HEK293 (cell line): ENCODE results near the gene DNAJC21.

Experiments used
- CTCF ChIA-PET: fragments of 350-600 bp; formaldehyde crosslinking; extraction: SDS; loops from one replicate; lab custom pipeline; 2021; ENCODE audit warnings: antibody characterized with exemption; lab: Yijun Ruan, JAX
- POLR2A ChIA-PET: fragments of 300-600 bp; formaldehyde crosslinking; extraction: SDS; loops from one replicate; lab custom pipeline; 2020; ENCODE audit warnings: antibody characterized with exemption, inconsistent platforms; lab: Yijun Ruan, JAX
- H3K27ac ChIP-seq: fragments of 200-500 bp; sonication (Bioruptor generic); 2 replicates; pipeline ENCODE4 v1.5.1; 2014; ENCODE audit warnings: low read depth, low read length, control low read depth, inconsistent platforms; ENCODE audit errors: extremely low read depth
- H3K36me3 ChIP-seq, 2 experiments: fragments of 200-500 bp in 1 of 2; sonication (Bioruptor generic) in 1 of 2; 1 replicate in 1 of 2; 2 replicates in 1 of 2; pipeline ENCODE4 v1.5.1; 2014 to 2017; ENCODE audit warnings: inconsistent platforms in 2 of 2, low read length in 2 of 2; ENCODE audit not compliant: control insufficient read depth in 2 of 2, insufficient read depth in 1 of 2
- H3K4me1 ChIP-seq: fragments of 200-500 bp; sonication (Bioruptor generic); 2 replicates; pipeline ENCODE4 v1.5.1; 2014; ENCODE audit warnings: mild to moderate bottlenecking, low read length, inconsistent platforms; ENCODE audit not compliant: control insufficient read depth, insufficient read depth
- H3K4me3 ChIP-seq: 2 replicates; pipeline ENCODE4 v1.5.1; 2011; ENCODE audit warnings: low read depth, mild to moderate bottlenecking, control low read depth, low read length, moderate library complexity
- H3K9me3 ChIP-seq: fragments of 200-500 bp; sonication (Bioruptor generic); 2 replicates; pipeline ENCODE4 v1.5.1; 2014; ENCODE audit warnings: low read depth, low read length, inconsistent platforms; ENCODE audit not compliant: control insufficient read depth, insufficient read depth
- MEIS1 ChIP-seq: sonication (generic); formaldehyde crosslinking; IDR thresholded peaks from 2 replicates; pipeline ENCODE4 v1.8.1; 2022; ENCODE audit warnings: missing genetic modification reagents, mild to moderate bottlenecking, borderline replicate concordance
- MYNN ChIP-seq: fragments of 450-650 bp; formaldehyde crosslinking; IDR thresholded peaks from 2 replicates; pipeline ENCODE4 v1.5.1; 2016; ENCODE audit warnings: missing biosample characterization, missing genetic modification characterization, borderline replicate concordance
- ZFHX2 ChIP-seq: fragments of 450-650 bp; formaldehyde crosslinking; conservative IDR thresholded peaks from 2 replicates; pipeline ENCODE4 v1.5.1; 2016; ENCODE audit warnings: missing biosample characterization, missing genetic modification characterization
- ZNF140 ChIP-seq: fragments of 450-650 bp; formaldehyde crosslinking; IDR thresholded peaks from 2 replicates; pipeline ENCODE4 v1.5.1; 2016; ENCODE audit warnings: missing biosample characterization, missing genetic modification characterization
- ZNF274 ChIP-seq, 2 experiments: fragments of 200-500 bp in 1 of 2; fragments of 450-650 bp in 1 of 2; sonication (Bioruptor generic) in 1 of 2; formaldehyde crosslinking in 1 of 2; IDR thresholded peaks; 2 replicates each; pipeline versions ENCODE4 v1.5.1 to v1.6.1; 2014 to 2016; ENCODE audit warnings: borderline replicate concordance in 1 of 2, inconsistent platforms in 1 of 2, low read length in 1 of 2, missing biosample characterization in 1 of 2, missing genetic modification characterization in 1 of 2
- ZNF350 ChIP-seq: fragments of 450-650 bp; formaldehyde crosslinking; IDR thresholded peaks from 2 replicates; pipeline ENCODE4 v1.5.0; 2017; ENCODE audit warnings: missing biosample characterization, mild to moderate bottlenecking, missing genetic modification characterization
- ZNF391 ChIP-seq: fragments of 450-650 bp; formaldehyde crosslinking; IDR thresholded peaks from 2 replicates; pipeline ENCODE4 v1.5.1; 2016; ENCODE audit warnings: low read depth, missing biosample characterization, missing genetic modification characterization, borderline replicate concordance
- ZNF707 ChIP-seq: fragments of 450-650 bp; formaldehyde crosslinking; IDR thresholded peaks from 2 replicates; pipeline ENCODE4 v1.5.1; 2016; ENCODE audit warnings: missing biosample characterization, missing genetic modification characterization
- ZSCAN30 ChIP-seq: fragments of 450-650 bp; IDR thresholded peaks from 2 replicates; pipeline ENCODE4 v1.5.1; 2018; ENCODE audit warnings: missing biosample characterization, mild to moderate bottlenecking, missing genetic modification characterization, moderate library complexity
- TF ChIP-seq, protein P1 (sequence below): fragments of 450-650 bp; formaldehyde crosslinking; IDR thresholded peaks from 2 replicates; pipeline ENCODE4 v1.5.1; 2017; ENCODE audit warnings: missing biosample characterization, missing genetic modification characterization
- TF ChIP-seq, protein P2 (sequence below): fragments of 450-650 bp; formaldehyde crosslinking; IDR thresholded peaks from 2 replicates; pipeline ENCODE4 v1.5.1; 2017; ENCODE audit warnings: missing biosample characterization, missing genetic modification characterization
- TF ChIP-seq, protein P3 (sequence below): fragments of 450-650 bp; formaldehyde crosslinking; IDR thresholded peaks from 2 replicates; pipeline ENCODE4 v1.5.1; 2016; ENCODE audit warnings: missing biosample characterization, missing genetic modification characterization
- TF ChIP-seq, protein P4 (sequence below): fragments of 450-650 bp; formaldehyde crosslinking; IDR thresholded peaks from 2 replicates; pipeline ENCODE4 v1.5.1; 2016; ENCODE audit warnings: missing biosample characterization, missing genetic modification characterization

The DNAJC21 gene

DNA sequence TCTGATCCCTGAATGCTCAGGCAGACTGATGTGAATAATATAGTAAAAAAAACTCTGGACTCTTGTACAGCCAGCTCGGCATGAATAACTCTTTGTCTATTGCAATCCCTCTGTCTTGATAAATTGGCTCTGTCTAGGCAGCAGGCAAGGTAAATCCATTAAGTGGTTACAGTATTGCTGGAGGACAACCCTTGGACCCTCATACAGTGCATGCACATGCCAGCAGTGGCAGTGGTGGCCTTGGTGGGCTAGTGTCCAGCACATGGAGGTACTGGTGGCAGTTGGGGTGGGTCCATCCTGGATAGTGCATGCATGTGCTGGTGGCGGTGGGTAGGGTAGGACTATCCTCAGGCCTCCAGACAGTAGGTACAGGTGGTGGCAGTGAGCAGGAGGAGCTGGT is 38.9 kb downstream of the DNAJC21 start:
- H3K4me3 ChIP-seq, result no peak overlapping the region
- no peaks in the 10 kb centered on the region for H3K9me3 ChIP-seq
- H3K27ac ChIP-seq, result no peak overlapping the region
- ChIA-PET POLR2A (no interaction called here), CTCF (interaction anchor here (0.9 to 1.9 kb wide), 2 partner anchors 11 to 493 kb away, joined by 3 to 10 read pairs; no protein-coding TSS in a partner anchor)
- peaks cover 0 to 5% of the 10 kb centered on the region in 2 experiments; a peak in 2 of 3 replicates for H3K36me3 ChIP-seq
- TF ChIP-seq ZNF140 (tag by site-specific recombination), result no peak
- no peak for TF ChIP-seq ZNF391
- TF ChIP-seq, protein P1, sequence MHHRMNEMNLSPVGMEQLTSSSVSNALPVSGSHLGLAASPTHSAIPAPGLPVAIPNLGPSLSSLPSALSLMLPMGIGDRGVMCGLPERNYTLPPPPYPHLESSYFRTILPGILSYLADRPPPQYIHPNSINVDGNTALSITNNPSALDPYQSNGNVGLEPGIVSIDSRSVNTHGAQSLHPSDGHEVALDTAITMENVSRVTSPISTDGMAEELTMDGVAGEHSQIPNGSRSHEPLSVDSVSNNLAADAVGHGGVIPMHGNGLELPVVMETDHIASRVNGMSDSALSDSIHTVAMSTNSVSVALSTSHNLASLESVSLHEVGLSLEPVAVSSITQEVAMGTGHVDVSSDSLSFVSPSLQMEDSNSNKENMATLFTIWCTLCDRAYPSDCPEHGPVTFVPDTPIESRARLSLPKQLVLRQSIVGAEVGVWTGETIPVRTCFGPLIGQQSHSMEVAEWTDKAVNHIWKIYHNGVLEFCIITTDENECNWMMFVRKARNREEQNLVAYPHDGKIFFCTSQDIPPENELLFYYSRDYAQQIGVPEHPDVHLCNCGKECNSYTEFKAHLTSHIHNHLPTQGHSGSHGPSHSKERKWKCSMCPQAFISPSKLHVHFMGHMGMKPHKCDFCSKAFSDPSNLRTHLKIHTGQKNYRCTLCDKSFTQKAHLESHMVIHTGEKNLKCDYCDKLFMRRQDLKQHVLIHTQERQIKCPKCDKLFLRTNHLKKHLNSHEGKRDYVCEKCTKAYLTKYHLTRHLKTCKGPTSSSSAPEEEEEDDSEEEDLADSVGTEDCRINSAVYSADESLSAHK (tag by site-specific recombination), result no peak
- TF ChIP-seq ZFHX2 (tag by site-specific recombination), result no peak
- TF ChIP-seq, protein P2, sequence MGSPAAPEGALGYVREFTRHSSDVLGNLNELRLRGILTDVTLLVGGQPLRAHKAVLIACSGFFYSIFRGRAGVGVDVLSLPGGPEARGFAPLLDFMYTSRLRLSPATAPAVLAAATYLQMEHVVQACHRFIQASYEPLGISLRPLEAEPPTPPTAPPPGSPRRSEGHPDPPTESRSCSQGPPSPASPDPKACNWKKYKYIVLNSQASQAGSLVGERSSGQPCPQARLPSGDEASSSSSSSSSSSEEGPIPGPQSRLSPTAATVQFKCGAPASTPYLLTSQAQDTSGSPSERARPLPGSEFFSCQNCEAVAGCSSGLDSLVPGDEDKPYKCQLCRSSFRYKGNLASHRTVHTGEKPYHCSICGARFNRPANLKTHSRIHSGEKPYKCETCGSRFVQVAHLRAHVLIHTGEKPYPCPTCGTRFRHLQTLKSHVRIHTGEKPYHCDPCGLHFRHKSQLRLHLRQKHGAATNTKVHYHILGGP (tag by site-specific recombination), result no peak
- no peak for TF ChIP-seq ZNF707
- no peak for TF ChIP-seq MYNN (tag by site-specific recombination)
- no peaks in the 10 kb centered on the region for H3K4me1 ChIP-seq

DNA sequence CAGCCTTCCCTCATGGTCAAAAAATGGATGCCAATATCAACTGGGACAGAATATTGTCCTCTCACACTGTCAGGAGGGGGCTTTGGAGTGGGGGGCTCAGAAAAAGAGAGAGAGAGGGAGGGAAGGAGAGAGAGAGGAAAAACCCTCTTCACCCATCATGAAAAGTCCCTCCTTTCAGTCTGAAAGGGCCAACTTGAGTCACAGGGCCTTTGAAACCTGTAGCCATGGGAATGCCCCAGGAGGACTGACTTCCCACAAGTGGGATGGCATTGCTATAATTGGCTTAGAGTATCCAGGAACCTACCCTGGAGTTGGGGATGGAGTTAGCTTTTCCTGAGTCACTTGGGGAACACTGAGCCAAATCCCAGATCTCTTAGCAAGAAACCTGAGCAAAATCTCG is 41.2 kb downstream of the DNAJC21 start:
- POLR2A ChIA-PET, result no interaction called here
- no peaks in the 10 kb centered on the region; a peak in 1 of 3 replicates for H3K36me3 ChIP-seq
- no peaks in the 10 kb centered on the region for H3K4me1 ChIP-seq
- TF ChIP-seq, protein P3, sequence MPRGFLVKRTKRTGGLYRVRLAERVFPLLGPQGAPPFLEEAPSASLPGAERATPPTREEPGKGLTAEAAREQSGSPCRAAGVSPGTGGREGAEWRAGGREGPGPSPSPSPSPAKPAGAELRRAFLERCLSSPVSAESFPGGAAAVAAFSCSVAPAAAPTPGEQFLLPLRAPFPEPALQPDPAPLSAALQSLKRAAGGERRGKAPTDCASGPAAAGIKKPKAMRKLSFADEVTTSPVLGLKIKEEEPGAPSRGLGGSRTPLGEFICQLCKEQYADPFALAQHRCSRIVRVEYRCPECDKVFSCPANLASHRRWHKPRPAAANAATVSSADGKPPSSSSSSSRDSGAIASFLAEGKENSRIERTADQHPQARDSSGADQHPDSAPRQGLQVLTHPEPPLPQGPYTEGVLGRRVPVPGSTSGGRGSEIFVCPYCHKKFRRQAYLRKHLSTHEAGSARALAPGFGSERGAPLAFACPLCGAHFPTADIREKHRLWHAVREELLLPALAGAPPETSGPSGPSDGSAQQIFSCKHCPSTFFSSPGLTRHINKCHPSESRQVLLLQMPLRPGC (tag by site-specific recombination), result no peak
- TF ChIP-seq MEIS1 (CRISPR knock-in tag) (no peak), ZSCAN30 (tag by site-specific recombination) (no peak), ZNF274 (IDR thresholded peaks at IDR 0.05; ENCODE audit: low read length) (no peak), ZNF274 (tag by site-specific recombination; IDR thresholded peaks at IDR 0.05; ENCODE audit: borderline replicate concordance) (no peak), ZNF350 (no peak)
- TF ChIP-seq, protein P4, sequence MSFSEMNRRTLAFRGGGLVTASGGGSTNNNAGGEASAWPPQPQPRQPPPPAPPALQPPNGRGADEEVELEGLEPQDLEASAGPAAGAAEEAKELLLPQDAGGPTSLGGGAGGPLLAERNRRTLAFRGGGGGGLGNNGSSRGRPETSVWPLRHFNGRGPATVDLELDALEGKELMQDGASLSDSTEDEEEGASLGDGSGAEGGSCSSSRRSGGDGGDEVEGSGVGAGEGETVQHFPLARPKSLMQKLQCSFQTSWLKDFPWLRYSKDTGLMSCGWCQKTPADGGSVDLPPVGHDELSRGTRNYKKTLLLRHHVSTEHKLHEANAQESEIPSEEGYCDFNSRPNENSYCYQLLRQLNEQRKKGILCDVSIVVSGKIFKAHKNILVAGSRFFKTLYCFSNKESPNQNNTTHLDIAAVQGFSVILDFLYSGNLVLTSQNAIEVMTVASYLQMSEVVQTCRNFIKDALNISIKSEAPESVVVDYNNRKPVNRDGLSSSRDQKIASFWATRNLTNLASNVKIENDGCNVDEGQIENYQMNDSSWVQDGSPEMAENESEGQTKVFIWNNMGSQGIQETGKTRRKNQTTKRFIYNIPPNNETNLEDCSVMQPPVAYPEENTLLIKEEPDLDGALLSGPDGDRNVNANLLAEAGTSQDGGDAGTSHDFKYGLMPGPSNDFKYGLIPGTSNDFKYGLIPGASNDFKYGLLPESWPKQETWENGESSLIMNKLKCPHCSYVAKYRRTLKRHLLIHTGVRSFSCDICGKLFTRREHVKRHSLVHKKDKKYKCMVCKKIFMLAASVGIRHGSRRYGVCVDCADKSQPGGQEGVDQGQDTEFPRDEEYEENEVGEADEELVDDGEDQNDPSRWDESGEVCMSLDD (tag by site-specific recombination), result no peak
- TF ChIP-seq, all 188 proteins: peak for 0
- Histone ChIP-seq H3K9me3 (no peaks in the 10 kb centered on the region), H3K27ac (no peak overlapping the region), H3K4me3 (no peak overlapping the region)
- CTCF ChIA-PET, result no interaction called here
